Measurements from ENCODE around the gene ADCY7. TPM values are rescaled to one million over a fixed set of nuclear protein-coding genes. Genes with fewer than 3 reads are reported as not detected.
A peak's percentile ranks its signal among the peaks of the same experiment; 100 is the strongest.

ADCY7 gene
- total RNA-seq, 4 donors from 2014 or later = 4.6 to 44.9 (median 14.1) TPM

DNA sequence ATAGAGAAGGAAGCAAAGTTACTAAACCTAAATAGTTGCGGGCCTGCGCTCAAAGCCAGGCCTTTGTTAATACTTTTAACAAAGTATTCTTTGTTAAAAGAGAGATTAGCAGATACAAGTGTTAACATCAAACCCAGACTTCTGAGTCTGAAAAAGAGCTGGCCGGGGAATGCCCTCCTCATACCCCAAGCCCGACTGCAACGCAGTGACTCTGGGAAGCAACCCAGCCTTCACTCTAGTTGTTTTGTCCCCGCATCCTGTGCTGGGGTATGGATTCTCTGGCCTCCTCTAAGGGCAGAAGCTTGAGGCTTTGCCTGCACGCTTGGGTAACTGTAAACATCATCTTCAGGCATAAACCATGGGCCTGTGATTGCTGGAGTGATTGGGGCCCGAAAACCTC, 48.3 kb downstream of the ADCY7 start:
- intact Hi-C loops (cut with DNase I; ENCODE audit: low total_unique reads) = no loop called here

DNA sequence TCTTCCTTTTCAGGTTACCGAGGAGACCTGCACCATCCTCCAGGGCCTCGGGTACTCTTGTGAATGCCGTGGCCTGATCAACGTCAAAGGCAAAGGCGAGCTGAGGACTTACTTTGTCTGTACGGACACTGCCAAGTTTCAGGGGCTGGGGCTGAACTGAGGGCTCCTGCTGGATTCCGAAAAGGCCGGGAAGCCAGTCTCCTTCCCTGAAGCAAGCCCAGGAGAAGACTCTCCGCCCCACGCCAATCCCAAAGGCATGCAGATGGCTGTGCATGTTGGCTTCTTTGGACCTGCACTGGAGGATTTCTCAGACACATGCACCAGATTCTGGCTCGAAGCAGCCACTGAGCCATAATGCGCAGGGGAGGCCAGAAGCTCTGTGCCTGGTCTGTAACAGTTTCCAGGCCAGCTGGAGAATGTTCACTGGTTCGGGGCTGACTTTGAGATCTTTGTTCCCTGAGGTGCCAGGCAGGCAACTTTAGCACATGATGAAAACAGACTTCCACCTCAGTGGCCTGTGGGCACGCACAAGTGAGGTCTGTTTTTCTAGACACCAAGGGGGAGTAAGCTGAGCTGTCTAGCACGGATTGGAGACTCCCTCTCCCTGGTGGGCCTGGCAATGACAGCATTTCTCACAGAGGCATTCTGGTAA, 49.1 kb downstream of the ADCY7 start:
- peaks cover 0 to 36% (median 13%) of the 10 kb centered on the region in 4 donors for H3K36me3 ChIP-seq
- no peak for TF ChIP-seq POLR2AphosphoS5 (IDR thresholded peaks at IDR 0.05)
- TF ChIP-seq POLR2A (IDR thresholded peaks at IDR 0.05) = no peak
- TF ChIP-seq, protein P1, sequence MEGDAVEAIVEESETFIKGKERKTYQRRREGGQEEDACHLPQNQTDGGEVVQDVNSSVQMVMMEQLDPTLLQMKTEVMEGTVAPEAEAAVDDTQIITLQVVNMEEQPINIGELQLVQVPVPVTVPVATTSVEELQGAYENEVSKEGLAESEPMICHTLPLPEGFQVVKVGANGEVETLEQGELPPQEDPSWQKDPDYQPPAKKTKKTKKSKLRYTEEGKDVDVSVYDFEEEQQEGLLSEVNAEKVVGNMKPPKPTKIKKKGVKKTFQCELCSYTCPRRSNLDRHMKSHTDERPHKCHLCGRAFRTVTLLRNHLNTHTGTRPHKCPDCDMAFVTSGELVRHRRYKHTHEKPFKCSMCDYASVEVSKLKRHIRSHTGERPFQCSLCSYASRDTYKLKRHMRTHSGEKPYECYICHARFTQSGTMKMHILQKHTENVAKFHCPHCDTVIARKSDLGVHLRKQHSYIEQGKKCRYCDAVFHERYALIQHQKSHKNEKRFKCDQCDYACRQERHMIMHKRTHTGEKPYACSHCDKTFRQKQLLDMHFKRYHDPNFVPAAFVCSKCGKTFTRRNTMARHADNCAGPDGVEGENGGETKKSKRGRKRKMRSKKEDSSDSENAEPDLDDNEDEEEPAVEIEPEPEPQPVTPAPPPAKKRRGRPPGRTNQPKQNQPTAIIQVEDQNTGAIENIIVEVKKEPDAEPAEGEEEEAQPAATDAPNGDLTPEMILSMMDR (IDR thresholded peaks at IDR 0.05) = no peak
- TF ChIP-seq EP300 (IDR thresholded peaks at IDR 0.05; ENCODE audit: low read depth) = no peak
- WGBS, 2 donors (ENCODE audit: low coverage in 1 of 2) = 85 to 90% methylated on average over 2 to 15 of the region's 15 CpGs
- peak; percentile 5 for DNase-seq
- H3K4me1 ChIP-seq = no peaks in the 10 kb centered on the region
- intact Hi-C loops (cut with DNase I; ENCODE audit: low total_unique reads) (no loop called here), in situ Hi-C loops (cut with MboI; ENCODE audit: low pct_ligation_motif_present in 1 of 4, low pct_unique_long_range_greater_than_20kb in 1 of 4, low sequenced_read_pairs in 3 of 4) (no loop called here)
- no peaks in the 10 kb centered on the region for H3K27me3 ChIP-seq
- H3K27ac ChIP-seq = peak overlapping the region in 3 of 4 donors; percentile 19 to 45 (median 32)
- no peak overlapping the region for H3K4me3 ChIP-seq
- no peaks in the 10 kb centered on the region for H3K9me3 ChIP-seq

More for the DNA sequence above, 48.3 kb downstream of the ADCY7 start:
- TF ChIP-seq EP300 (IDR thresholded peaks at IDR 0.05; ENCODE audit: low read depth) (no peak), POLR2A (IDR thresholded peaks at IDR 0.05) (no peak), POLR2AphosphoS5 (IDR thresholded peaks at IDR 0.05) (no peak)
- TF ChIP-seq, protein P1 (IDR thresholded peaks at IDR 0.05) = no peak
- peak overlapping the region in 2 of 4 donors; percentile 19 to 45 for H3K27ac ChIP-seq
- in situ Hi-C loops (cut with MboI; ENCODE audit: low pct_ligation_motif_present in 1 of 4, low pct_unique_long_range_greater_than_20kb in 1 of 4, low sequenced_read_pairs in 3 of 4) = no loop called here
- H3K9me3 ChIP-seq = no peaks in the 10 kb centered on the region
- no peaks in the 10 kb centered on the region for H3K4me1 ChIP-seq
- no peak overlapping the region for H3K4me3 ChIP-seq
- H3K27me3 ChIP-seq = no peaks in the 10 kb centered on the region
- H3K36me3 ChIP-seq = peaks cover 0 to 28% (median 9%) of the 10 kb centered on the region in 4 donors
- no peak for DNase-seq
- 89 to 91% methylated on average over 4 to 8 of the region's 8 CpGs for WGBS, 2 donors (ENCODE audit: low coverage in 1 of 2)

DNA sequence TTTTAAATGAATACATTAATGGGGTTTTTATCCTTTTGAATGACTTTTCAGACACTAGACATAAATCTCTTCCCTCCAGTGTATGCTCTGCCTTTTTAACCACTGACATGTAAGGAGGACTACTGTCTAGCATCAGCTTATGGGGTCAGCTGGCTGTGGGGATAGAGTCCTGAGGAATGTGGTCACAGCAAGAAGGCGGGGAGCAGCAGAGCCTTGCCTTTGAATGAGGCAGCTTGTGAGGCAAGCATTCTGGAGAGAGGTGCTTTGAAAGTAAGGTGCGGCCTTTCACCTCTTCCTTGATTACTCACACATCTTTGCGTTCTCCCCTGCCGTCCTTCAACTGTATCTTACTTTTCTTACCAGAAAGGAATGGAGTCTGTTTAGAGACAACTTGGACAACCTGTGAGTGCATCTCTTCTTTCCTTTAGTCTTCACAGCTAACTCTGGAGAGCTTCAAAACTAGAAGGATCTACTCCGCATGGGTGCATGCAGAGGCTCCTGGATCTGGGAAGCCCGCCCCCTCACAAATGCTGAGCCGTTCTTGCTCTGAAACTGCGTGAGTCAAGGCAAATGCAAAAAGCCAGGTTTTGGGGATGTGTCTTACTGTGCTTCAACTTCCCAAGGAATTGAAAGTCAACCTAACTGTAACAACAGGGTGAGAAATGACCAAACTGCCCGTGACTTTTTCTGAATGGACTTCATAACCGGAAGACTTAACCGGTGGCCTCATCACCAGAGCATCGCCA, 49.9 kb downstream of the ADCY7 start:
- 88 to 93% methylated on average over 7 to 12 of the region's 12 CpGs for WGBS, 2 donors (ENCODE audit: low coverage in 1 of 2)
- no peak overlapping the region for H3K4me3 ChIP-seq
- H3K36me3 ChIP-seq = peaks cover 0 to 43% (median 16%) of the 10 kb centered on the region in 4 donors
- no peaks in the 10 kb centered on the region for H3K4me1 ChIP-seq
- no peaks in the 10 kb centered on the region for H3K27me3 ChIP-seq
- H3K9me3 ChIP-seq = no peaks in the 10 kb centered on the region
- in situ Hi-C loops (cut with MboI; ENCODE audit: low pct_ligation_motif_present in 1 of 4, low pct_unique_long_range_greater_than_20kb in 1 of 4, low sequenced_read_pairs in 3 of 4) = no loop called here
- peak overlapping the region in 3 of 4 donors; percentile 8 to 45 (median 32) for H3K27ac ChIP-seq
- TF ChIP-seq EP300 (IDR thresholded peaks at IDR 0.05; ENCODE audit: low read depth) (no peak), POLR2A (IDR thresholded peaks at IDR 0.05) (no peak)
- TF ChIP-seq, protein P1 (IDR thresholded peaks at IDR 0.05) = no peak
- intact Hi-C loops (cut with DNase I; ENCODE audit: low total_unique reads) = no loop called here
- DNase-seq = no peak

DNA sequence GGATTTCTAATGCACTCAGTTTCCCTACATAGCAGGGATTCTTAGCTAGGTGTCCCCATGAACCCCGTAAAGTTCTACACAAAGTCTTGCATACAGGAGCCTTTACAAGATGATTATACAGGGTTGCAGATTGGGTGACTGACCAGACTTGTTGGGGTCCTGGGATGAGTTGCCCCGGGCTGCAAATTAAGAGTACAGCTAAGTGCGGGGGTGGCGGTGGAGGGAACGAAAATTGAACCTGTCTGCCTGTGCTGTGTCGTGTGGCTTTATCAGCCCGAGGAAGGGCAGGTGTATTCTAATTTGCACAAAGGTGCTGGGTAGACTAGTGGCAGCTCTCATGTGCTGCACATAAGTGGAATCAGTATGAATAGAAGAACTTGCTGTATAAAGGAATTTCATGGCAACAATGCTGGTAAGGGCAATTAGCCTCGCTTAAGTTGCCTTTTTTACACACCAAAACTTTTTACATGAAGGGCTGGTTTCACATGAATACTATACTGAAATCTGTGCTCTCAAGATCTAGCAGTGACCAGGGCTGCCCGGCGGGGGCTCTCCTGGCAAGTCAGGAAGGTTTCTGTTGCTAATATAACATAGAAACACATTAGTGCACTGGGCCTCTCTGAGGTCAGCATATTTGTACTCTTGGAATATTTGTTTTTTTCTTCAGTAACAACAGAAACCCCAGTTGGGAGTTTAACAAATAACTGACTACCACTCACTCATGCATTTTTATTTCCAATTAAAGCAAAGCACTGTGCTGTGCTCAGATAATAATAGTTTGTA, 50.7 kb downstream of the ADCY7 start:
- H3K4me3 ChIP-seq = no peak overlapping the region
- in situ Hi-C loops (cut with MboI; ENCODE audit: low pct_ligation_motif_present in 1 of 4, low pct_unique_long_range_greater_than_20kb in 1 of 4, low sequenced_read_pairs in 3 of 4) = no loop called here

More for the DNA sequence above, 50.7 kb downstream of the ADCY7 start:
- intact Hi-C loops (cut with DNase I; ENCODE audit: low total_unique reads) = no loop called here
- Histone ChIP-seq H3K36me3 (peaks cover 0 to 43% (median 16%) of the 10 kb centered on the region in 4 donors), H3K27me3 (no peaks in the 10 kb centered on the region), H3K27ac (no peak overlapping the region), H3K9me3 (no peaks in the 10 kb centered on the region), H3K4me1 (no peaks in the 10 kb centered on the region)
- 90 to 100% methylated on average over 1 to 10 of the region's 10 CpGs for WGBS, 2 donors (ENCODE audit: low coverage in 1 of 2)
- DNase-seq = no peak
- no peak for TF ChIP-seq POLR2AphosphoS5 (IDR thresholded peaks at IDR 0.05)
- no peak for TF ChIP-seq POLR2A (IDR thresholded peaks at IDR 0.05)
- TF ChIP-seq, protein P1 (IDR thresholded peaks at IDR 0.05) = no peak
- no peak for TF ChIP-seq EP300 (IDR thresholded peaks at IDR 0.05; ENCODE audit: low read depth)
